IMR-90 (cell line): Measurements from ENCODE around the gene MOV10L1. TPM values are rescaled to one million over a fixed set of nuclear protein-coding genes. Genes with fewer than 3 reads are reported as not detected.

Source experiments
- ATAC-seq: fragments of 200-7000 bp; cut with Tn5 transposase; 2 replicates; pipeline ENCODE4 v1.9.1; 2020; ENCODE audit warnings: low read depth, mild to moderate bottlenecking, moderate library complexity
- BruUV-seq: library from RNA; stranded (reverse); fragments of 400-500 nt; replicated peaks from 2 replicates; lab custom pipeline; 2021; lab: Mats Ljungman, UMichigan
- CTCF ChIA-PET: fragments of 300-600 bp; formaldehyde crosslinking; extraction: SDS; loops from one replicate; lab custom pipeline; 2021; ENCODE audit warnings: antibody characterized with exemption; lab: Yijun Ruan, JAX
- POLR2A ChIA-PET: fragments of 300-600 bp; sonication (Branson Sonifier 250); formaldehyde crosslinking; loops from one replicate; lab custom pipeline; 2022; ENCODE audit warnings: antibody characterized with exemption; ENCODE audit not compliant: unreplicated experiment; lab: Charles Lee
- DNase-seq: peaks from one replicate; pipeline ENCODE4 v3.0.0; 2013
- H2AFZ ChIP-seq: replicated peaks from 2 replicates; pipeline ENCODE3; 2013; ENCODE audit warnings: low read length, mild to moderate bottlenecking; ENCODE audit not compliant: poor library complexity
- H2AK5ac ChIP-seq: 2 replicates; pipeline ENCODE4 v1.6.1; 2013; ENCODE audit warnings: low read depth, low read length, inconsistent platforms
- H2AK9ac ChIP-seq: replicated peaks from 2 replicates; pipeline ENCODE3; 2013; ENCODE audit warnings: mild to moderate bottlenecking, low read depth, low read length, moderate library complexity; ENCODE audit not compliant: poor library complexity
- H2BK120ac ChIP-seq: 2 replicates; pipeline ENCODE4 v1.6.1; 2013; ENCODE audit warnings: low read depth, low read length, inconsistent platforms
- H2BK15ac ChIP-seq: 3 replicates; pipeline ENCODE4 v1.6.1; 2013; ENCODE audit warnings: low read depth, low read length, inconsistent platforms
- H2BK20ac ChIP-seq: 2 replicates; pipeline ENCODE4 v1.6.1; 2013; ENCODE audit warnings: low read depth, mild to moderate bottlenecking, inconsistent platforms, low read length, moderate library complexity
- H2BK5ac ChIP-seq: 2 replicates; pipeline ENCODE4 v1.6.1; 2013; ENCODE audit warnings: mild to moderate bottlenecking, low read depth, low read length, inconsistent platforms; ENCODE audit not compliant: poor library complexity, severe bottlenecking
- H3K14ac ChIP-seq: replicated peaks from 2 replicates; pipeline ENCODE4 v1.6.1; 2013; ENCODE audit warnings: low read depth, low read length, inconsistent platforms
- H3K18ac ChIP-seq: 2 replicates; pipeline ENCODE4 v1.6.1; 2013; ENCODE audit warnings: low read depth, low read length, control low read depth
- H3K23ac ChIP-seq: 2 replicates; pipeline ENCODE4 v1.6.1; 2013; ENCODE audit warnings: low read depth, low read length, inconsistent platforms
- H3K27ac ChIP-seq: 2 replicates; pipeline ENCODE4 v1.5.1; 2013; ENCODE audit warnings: mild to moderate bottlenecking, control low read depth, low read length; ENCODE audit not compliant: insufficient read depth
- H3K27me3 ChIP-seq: 2 replicates; pipeline ENCODE4 v1.6.1; 2013; ENCODE audit warnings: low read length; ENCODE audit not compliant: control insufficient read depth, insufficient read depth
- H3K36me3 ChIP-seq: 2 replicates; pipeline ENCODE4 v1.6.1; 2013; ENCODE audit warnings: low read length, mixed read lengths; ENCODE audit not compliant: control insufficient read depth, insufficient read depth
- H3K4ac ChIP-seq: 2 replicates; pipeline ENCODE4 v1.6.1; 2013; ENCODE audit warnings: low read depth, low read length, inconsistent platforms
- H3K4me1 ChIP-seq: 2 replicates; pipeline ENCODE4 v1.6.1; 2013; ENCODE audit warnings: low read length, mixed read lengths; ENCODE audit not compliant: control insufficient read depth, insufficient read depth
- H3K4me2 ChIP-seq: 2 replicates; pipeline ENCODE4 v1.6.1; 2013; ENCODE audit warnings: low read depth, mild to moderate bottlenecking, control low read depth, low read length, moderate library complexity
- H3K4me3 ChIP-seq: 2 replicates; pipeline ENCODE4 v1.5.1; 2013; ENCODE audit warnings: low read depth, mild to moderate bottlenecking, control low read depth, low read length, moderate library complexity; ENCODE audit not compliant: insufficient read depth
- H3K56ac ChIP-seq: 2 replicates; pipeline ENCODE4 v1.6.1; 2013; ENCODE audit warnings: low read length, inconsistent platforms; ENCODE audit not compliant: insufficient read depth; ENCODE audit errors: extremely low read depth
- H3K79me1 ChIP-seq, 2 experiments: 2 replicates each; pipeline ENCODE4 v1.6.1; 2013; ENCODE audit warnings: low read length in 2 of 2, inconsistent platforms in 1 of 2, low read depth in 1 of 2
- H3K9ac ChIP-seq: 2 replicates; pipeline ENCODE4 v1.6.1; 2013; ENCODE audit warnings: low read depth, low read length, control low read depth
- H3K9me1 ChIP-seq: 2 replicates; pipeline ENCODE4 v1.6.1; 2013; ENCODE audit warnings: low read length, inconsistent platforms; ENCODE audit not compliant: insufficient read depth
- H3K9me3 ChIP-seq: 2 replicates; pipeline ENCODE4 v1.6.1; 2013; ENCODE audit warnings: low read length; ENCODE audit not compliant: control insufficient read depth, insufficient read depth
- H4K20me1 ChIP-seq: 2 replicates; pipeline ENCODE4 v1.6.1; 2013; ENCODE audit warnings: low read length, inconsistent platforms; ENCODE audit not compliant: insufficient read depth
- H4K5ac ChIP-seq: 2 replicates; pipeline ENCODE4 v1.6.1; 2013; ENCODE audit warnings: mild to moderate bottlenecking, low read depth, low read length, control low read depth
- H4K8ac ChIP-seq, 2 experiments: 2 replicates each; pipeline ENCODE4 v1.6.1; 2013; ENCODE audit warnings: low read depth in 2 of 2, low read length in 2 of 2, control low read depth in 1 of 2, inconsistent platforms in 1 of 2
- H4K91ac ChIP-seq: 2 replicates; pipeline ENCODE4 v1.6.1; 2013; ENCODE audit warnings: low read depth, low read length, inconsistent platforms; ENCODE audit not compliant: insufficient read depth
- BHLHE40 ChIP-seq: fragments of 150-350 bp; IDR thresholded peaks from 2 replicates; pipeline ENCODE4 v1.6.1; 2016; ENCODE audit warnings: mild to moderate bottlenecking, low read depth, low read length
- CEBPB ChIP-seq: IDR thresholded peaks from 2 replicates; pipeline ENCODE4 v1.6.1; 2012; ENCODE audit warnings: low read depth, low read length, improper control_type of control experiment
- CHD1 ChIP-seq: IDR thresholded peaks from 2 replicates; pipeline ENCODE4 v1.6.1; 2012; ENCODE audit warnings: low read depth, low read length, improper control_type of control experiment
- CTCF ChIP-seq: conservative IDR thresholded peaks from 2 replicates; pipeline ENCODE4 v1.5.1; 2012; ENCODE audit warnings: mild to moderate bottlenecking, low read depth, low read length, improper control_type of control experiment
- ELK1 ChIP-seq: fragments of 150-350 bp; IDR thresholded peaks from 2 replicates; pipeline ENCODE4 v1.6.1; 2016; ENCODE audit warnings: low read depth, mild to moderate bottlenecking, low read length, moderate library complexity, borderline replicate concordance
- FOS ChIP-seq: fragments of 150-350 bp; IDR thresholded peaks from 2 replicates; pipeline ENCODE4 v1.6.1; 2016; ENCODE audit warnings: low read depth, low read length
- MAFK ChIP-seq: IDR thresholded peaks from 2 replicates; pipeline ENCODE4 v1.6.1; 2012; ENCODE audit warnings: low read depth, low read length, improper control_type of control experiment
- MAZ ChIP-seq: IDR thresholded peaks from 2 replicates; pipeline ENCODE4 v1.6.1; 2012; ENCODE audit warnings: low read depth, mild to moderate bottlenecking, low read length, improper control_type of control experiment, moderate library complexity, borderline replicate concordance
- MXI1 ChIP-seq: IDR thresholded peaks from 2 replicates; pipeline ENCODE4 v1.6.1; 2012; ENCODE audit warnings: low read depth, mild to moderate bottlenecking, low read length, moderate library complexity, borderline replicate concordance
- NFE2L2 ChIP-seq: fragments of 150-350 bp; IDR thresholded peaks from 2 replicates; pipeline ENCODE4 v1.6.1; 2016; ENCODE audit warnings: low read depth, mild to moderate bottlenecking, low read length
- POLR2A ChIP-seq: IDR thresholded peaks from 2 replicates; pipeline ENCODE4 v1.6.1; 2012; ENCODE audit warnings: mild to moderate bottlenecking, low read depth, low read length
- RAD21 ChIP-seq: IDR thresholded peaks from 2 replicates; pipeline ENCODE4 v1.6.1; 2012; ENCODE audit warnings: low read length, improper control_type of control experiment
- RCOR1 ChIP-seq: IDR thresholded peaks from 2 replicates; pipeline ENCODE4 v1.6.1; 2012; ENCODE audit warnings: mild to moderate bottlenecking, low read length, improper control_type of control experiment; ENCODE audit not compliant: insufficient replicate concordance
- RFX5 ChIP-seq: IDR thresholded peaks from 2 replicates; pipeline ENCODE4 v1.8.0; 2012; ENCODE audit warnings: low read depth, mild to moderate bottlenecking, low read length, moderate library complexity
- SMC3 ChIP-seq: fragments of 150-350 bp; IDR thresholded peaks from 2 replicates; pipeline ENCODE4 v1.6.1; 2016; ENCODE audit warnings: low read depth, mild to moderate bottlenecking, antibody characterized with exemption, low read length, moderate library complexity
- USF2 ChIP-seq: fragments of 150-350 bp; IDR thresholded peaks from 2 replicates; pipeline ENCODE4 v1.6.1; 2017; ENCODE audit warnings: mild to moderate bottlenecking, antibody characterized with exemption, low read length, low read depth
- WGBS, 2 experiments: methylation state at CpG; one replicate each; pipeline versions ENCODE4 v1.1.5 to v1.1.7; 2013; ENCODE audit warnings: missing lambda C conversion rate in 2 of 2; ENCODE audit not compliant: insufficient read length in 1 of 2; ENCODE audit errors: extremely low coverage in 2 of 2; 5-methylcytosine and 5-hydroxymethylcytosine counted together
- dilution Hi-C: fragments of 300-500 bp; cut with HindIII; formaldehyde crosslinking; loops from one replicate; pipeline ENCODE4 v1.14.3; 2018; ENCODE audit warnings: low sequenced_read_pairs; ENCODE audit not compliant: unreplicated experiment
- in situ Hi-C: fragments of 300-500 bp; cut with MboI; formaldehyde crosslinking; loops from 3 replicates; pipeline ENCODE4 v1.14.3; 2019; ENCODE audit warnings: low sequenced_read_pairs, inconsistent platforms, mixed read lengths
- intact Hi-C: fragments of 100-400 bp; cut with micrococcal nuclease; formaldehyde crosslinking; loops from 2 replicates; pipeline ENCODE4 v1.10.0; 2022
- polyA plus RNA-seq, 3 experiments: library from polyadenylated mRNA; depleted of rRNA; stranded (reverse); fragments of >200 nt; gene quantifications; 2 replicates each; pipeline ENCODE4 v1.2.3, GENCODE V29; 2012; ENCODE audit warnings: low replicate concordance in 1 of 3
- total RNA-seq: library from RNA; depleted of rRNA; stranded (reverse); fragments of >200 nt; gene quantifications from 2 replicates; pipeline ENCODE4 v1.2.3, GENCODE V29; 2012

Gene MOV10L1
- total and polyA plus RNA-seq, 2 of the 4 experiments (the other 2 are of a cell fraction): 0.72 to 1.4 TPM

- TF ChIP-seq CHD1 (no peak), POLR2A (no peak), CEBPB (no peak), BHLHE40 (no peak), ELK1 (no peak), FOS (no peak), MAFK (no peak), RFX5 (no peak), MAZ (no peak), NFE2L2 (no peak), CTCF (no peak), USF2 (no peak), RAD21 (no peak), RCOR1 (no peak), MXI1 (no peak), SMC3 (no peak)
- Histone ChIP-seq H2BK5ac (no peak overlapping the region), H4K5ac (no peak overlapping the region), H3K56ac (no peak overlapping the region), H2AFZ (no peak overlapping the region), H3K9me3 (no peaks in the 10 kb centered on the region), H3K27me3 (no peaks in the 10 kb centered on the region; the same call in 1 of the 2 replicates), H4K8ac (no peak overlapping the region), H2BK20ac (no peak overlapping the region), H3K4me1 (no peaks in the 10 kb centered on the region), H3K27ac (no peak overlapping the region), H2AK5ac (no peak overlapping the region), H3K79me1 (no peaks in the 10 kb centered on the region), H2AK9ac (no peak overlapping the region), H3K4me2 (no peak overlapping the region), H4K91ac (no peak overlapping the region), H2BK15ac (no peak overlapping the region), H3K4me3 (no peak overlapping the region), H3K9me1 (no peaks in the 10 kb centered on the region), H3K9ac (no peak overlapping the region), H3K23ac (no peak overlapping the region), H3K36me3 (peaks cover 2% of the 10 kb centered on the region; the same call in 1 of the 2 replicates), H3K4ac (no peak overlapping the region), H4K20me1 (no peaks in the 10 kb centered on the region), H2BK120ac (no peak overlapping the region), H3K14ac (no peak overlapping the region), H3K18ac (no peak overlapping the region)
- intact Hi-C loops (no loop called here), dilution Hi-C loops (no loop called here), in situ Hi-C loops (no loop called here)
- DNase-seq (no peak), ATAC-seq (no peak)
- 58% methylated on average over 16 of the region's 22 CpGs; no CpG with 5 or more reads in 1 of the 2 experiments for WGBS, 2 experiments
- ChIA-PET CTCF (no interaction called here), POLR2A (no interaction called here)
- no TSS peak for BruUV-seq
Measured at GRCh38 chr22:50178471-50178864, 88.7 kb downstream of the MOV10L1 start.
